HUDEP-2 (cell line): ENCODE measurements around the gene BHLHE23.

Experiments
- DNase-seq, 76 experiments: peaks; one replicate each; lab custom pipeline; 2025; ENCODE audit not compliant: unreplicated experiment in 76 of 76; lab: John Stamatoyannopoulos, UW

BHLHE23 gene

GRCh38 chr20:63026582-63027165, 19.9 kb upstream of the BHLHE23 start:
- DNase-seq = no peak

- DNase-seq = no peak
These were observed 19.0 kb upstream of the BHLHE23 start for GRCh38 chr20:63025534-63026331.

- no peak for DNase-seq
These were observed 18.0 kb upstream of the BHLHE23 start for GRCh38 chr20:63024573-63025392.

- DNase-seq = no peak
These were observed 17.3 kb upstream of the BHLHE23 start for GRCh38 chr20:63023936-63024571.

- no peak for DNase-seq
These were observed 16.5 kb upstream of the BHLHE23 start for GRCh38 chr20:63023071-63023935.

GRCh38 chr20:63022501-63022900, 15.7 kb upstream of the BHLHE23 start:
- DNase-seq = no peak

GRCh38 chr20:63021356-63022321, 14.9 kb upstream of the BHLHE23 start:
- no peak for DNase-seq

GRCh38 chr20:63020681-63021080, 13.9 kb upstream of the BHLHE23 start:
- no peak for DNase-seq

GRCh38 chr20:63017826-63018411, 11.2 kb upstream of the BHLHE23 start:
- no peak for DNase-seq

GRCh38 chr20:63017076-63017825, 10.5 kb upstream of the BHLHE23 start:
- DNase-seq = no peak

GRCh38 chr20:63016514-63017075, 9.8 kb upstream of the BHLHE23 start:
- DNase-seq = no peak

GRCh38 chr20:63015662-63016361, 9.0 kb upstream of the BHLHE23 start:
- no peak for DNase-seq

GRCh38 chr20:63015147-63015661, 8.4 kb upstream of the BHLHE23 start:
- DNase-seq = no peak

GRCh38 chr20:63014710-63015109, 7.9 kb upstream of the BHLHE23 start:
- no peak for DNase-seq

- DNase-seq = no peak
These were observed 7.5 kb upstream of the BHLHE23 start for GRCh38 chr20:63014287-63014686.

GRCh38 chr20:63013207-63013606, 6.4 kb upstream of the BHLHE23 start:
- no peak for DNase-seq

- DNase-seq = no peak
These were observed 5.0 kb upstream of the BHLHE23 start for GRCh38 chr20:63011798-63012197.
